SJSA1 (cell line): ENCODE data around the gene NUDT4B. TPM values are rescaled to one million over a fixed set of nuclear protein-coding genes. Genes with fewer than 3 reads are reported as not detected.
"Not testable (repeated sequence)": the region's sequence is repeated elsewhere in the genome, so short reads cannot be mapped to it uniquely, and the experiment has no call there.

Experiments used
- DNase-seq, 2 experiments: peaks; one replicate each; pipeline ENCODE4 v3.0.0-alpha.2; 2015 to 2020; ENCODE audit warnings: low spot score in 2 of 2, low read depth in 1 of 2
- H3K27ac ChIP-seq: fragments of 250-450 bp; sonication (Bioruptor Pico); 2 replicates; pipeline ENCODE4 v1.5.1; 2020; ENCODE audit warnings: mild to moderate bottlenecking, moderate library complexity
- H3K27me3 ChIP-seq: fragments of 250-450 bp; sonication (Bioruptor Pico); replicated peaks from 2 replicates; pipeline ENCODE4 v1.5.1; 2020; ENCODE audit warnings: mild to moderate bottlenecking, moderate library complexity
- H3K36me3 ChIP-seq: fragments of 250-450 bp; sonication (Bioruptor Pico); 2 replicates; pipeline ENCODE4 v1.5.1; 2020; ENCODE audit warnings: mild to moderate bottlenecking
- H3K4me1 ChIP-seq: fragments of 250-450 bp; sonication (Bioruptor Pico); replicated peaks from 2 replicates; pipeline ENCODE4 v1.6.1; 2021; ENCODE audit warnings: mild to moderate bottlenecking
- H3K4me3 ChIP-seq: fragments of 250-450 bp; sonication (Bioruptor Pico); 2 replicates; pipeline ENCODE4 v1.5.1; 2020; ENCODE audit warnings: mild to moderate bottlenecking
- H3K9me3 ChIP-seq: fragments of 250-450 bp; sonication (Bioruptor Pico); replicated peaks from 2 replicates; pipeline ENCODE4 v1.5.1; 2020; ENCODE audit warnings: mild to moderate bottlenecking
- total RNA-seq: library from RNA; depleted of rRNA; stranded (reverse); fragments of >200 nt; shearing (Covaris generic); gene quantifications from 2 replicates; pipeline ENCODE4 v1.2.3, GENCODE V29; 2014; rRNA removed

Gene NUDT4B
- total RNA-seq, 1 experiment from 2014 or later: 19.5 TPM

- not testable (repeated sequence) for H3K27ac ChIP-seq, H3K4me1 ChIP-seq, DNase-seq, H3K36me3 ChIP-seq, H3K27me3 ChIP-seq, H3K9me3 ChIP-seq, H3K4me3 ChIP-seq
These were observed 45.3 kb downstream of the NUDT4B start for GRCh38 chr1:148793762-148794332.

Other genes with a start within 250 kb of the NUDT4B start
- gene NBPF14, start 152.8 kb upstream of the NUDT4B start, total RNA-seq: 25.5 and 34.7 TPM in 2 replicates
- 36.5 and 94.4 TPM in 2 replicates for gene PDE4DIP, start 95.7 kb downstream of the NUDT4B start, total RNA-seq